Erythroblast (primary cell): ENCODE data around the gene CDHR2.

Experiments used
- GATA1 ChIP-seq: IDR thresholded peaks from 2 replicates; pipeline ENCODE4 v1.6.1; 2011; ENCODE audit warnings: low read depth, mild to moderate bottlenecking, control low read depth, low read length, moderate library complexity
- POLR2A ChIP-seq: IDR thresholded peaks from 2 replicates; pipeline ENCODE4 v1.6.1; 2011; ENCODE audit warnings: mild to moderate bottlenecking, low read length

DNA sequence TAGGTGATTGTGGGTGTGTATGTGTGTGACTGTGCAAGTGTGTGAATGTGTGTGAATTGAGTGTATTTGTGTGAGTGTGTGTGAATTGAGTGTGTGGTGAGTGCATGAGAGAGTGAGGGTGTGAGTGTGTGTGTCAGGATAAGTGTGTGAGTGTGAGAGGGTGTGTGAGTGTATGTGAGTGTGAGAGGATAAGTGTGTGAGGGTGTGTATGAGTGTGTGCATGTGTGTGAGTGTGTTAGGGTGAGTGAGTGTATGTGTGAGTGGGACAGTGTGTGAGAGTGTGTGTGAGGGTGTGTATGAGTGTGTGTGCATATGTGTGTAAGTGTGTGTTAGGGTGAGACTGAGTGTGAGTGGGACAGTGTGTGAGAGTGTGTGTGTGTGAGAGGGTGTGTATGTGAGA lies 39.2 kb downstream of the CDHR2 start:
- TF ChIP-seq POLR2A (no peak), GATA1 (no peak)
